ENCODE measurements around the gene PRUNE2. TPM values are rescaled to one million over a fixed set of nuclear protein-coding genes. Genes with fewer than 3 reads are reported as not detected.

Gene PRUNE2
- polyA plus RNA-seq, 1 of the 3 experiments (the other 2 are of a cell fraction) = 13.0 TPM

DNA sequence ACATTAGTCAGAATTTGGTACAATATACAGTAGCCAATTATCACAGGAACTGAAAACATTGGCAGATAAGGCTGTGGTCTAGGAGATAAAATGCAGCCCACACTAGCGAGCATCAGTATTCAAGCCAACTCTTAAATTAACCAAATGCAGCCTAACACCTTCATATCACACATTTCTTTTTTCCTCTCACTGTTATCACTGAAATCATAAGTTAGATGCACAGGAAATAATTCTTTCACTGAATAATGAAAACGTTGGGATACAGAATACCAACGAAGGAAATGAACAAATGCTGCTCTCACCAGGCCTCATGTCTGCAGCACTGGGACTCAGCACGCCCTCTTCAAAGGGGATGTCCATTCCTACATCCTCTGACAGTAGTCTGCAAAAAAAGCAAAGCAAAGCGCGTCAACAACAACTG, 250.8 kb downstream of the PRUNE2 start:
- Histone ChIP-seq H3K4me1 (ENCODE audit: control insufficient read depth in 1 of 2, insufficient read depth in 2 of 2, low read depth in 1 of 2, low read length in 1 of 2) (peaks cover 0 to 60% of the 10 kb centered on the region in 2 experiments; a peak in 3 of 4 replicates), H3K36me3 (replicated peaks in 1 of 2; ENCODE audit: control insufficient read depth in 1 of 2, insufficient read depth in 2 of 2, low read length in 1 of 2) (no peaks in the 10 kb centered on the region), H3K4me3 (ENCODE audit: low read depth in 2 of 2, low read length in 1 of 2) (no peak overlapping the region), H2AFZ (ENCODE audit: low read depth) (peak overlapping the region; percentile 31; the same call in 1 of the 2 replicates), H3K4me2 (peak overlapping the region; percentile 43), H3K27me3 (ENCODE audit: insufficient read depth) (no peaks in the 10 kb centered on the region), H4K20me1 (ENCODE audit: insufficient read depth) (no peaks in the 10 kb centered on the region), H3K79me2 (ENCODE audit: insufficient read depth) (no peaks in the 10 kb centered on the region), H3K9me2 (no peaks in the 10 kb centered on the region), H3F3A (replicated peaks; ENCODE audit: insufficient read depth) (peaks cover 46% of the 10 kb centered on the region), H3K27ac (ENCODE audit: low read depth in 2 of 2, low read length in 1 of 2) (peak overlapping the region; percentile 36 to 91; a peak in 3 of 4 replicates), H3K9ac (peak overlapping the region; percentile 39), H3K9me3 (no peaks in the 10 kb centered on the region)
- no peak for DNase-seq
- POLR2A ChIA-PET = no interaction called here
- CTCF ChIA-PET = no interaction called here
- 35% methylated on average over 6 of the region's 6 CpGs for WGBS (ENCODE audit: low lambda C conversion rate)
- TF ChIP-seq TAF1 (IDR thresholded peaks at IDR 0.05; ENCODE audit: borderline replicate concordance, low read depth, low read length) = no peak
- TF ChIP-seq, protein P1, sequence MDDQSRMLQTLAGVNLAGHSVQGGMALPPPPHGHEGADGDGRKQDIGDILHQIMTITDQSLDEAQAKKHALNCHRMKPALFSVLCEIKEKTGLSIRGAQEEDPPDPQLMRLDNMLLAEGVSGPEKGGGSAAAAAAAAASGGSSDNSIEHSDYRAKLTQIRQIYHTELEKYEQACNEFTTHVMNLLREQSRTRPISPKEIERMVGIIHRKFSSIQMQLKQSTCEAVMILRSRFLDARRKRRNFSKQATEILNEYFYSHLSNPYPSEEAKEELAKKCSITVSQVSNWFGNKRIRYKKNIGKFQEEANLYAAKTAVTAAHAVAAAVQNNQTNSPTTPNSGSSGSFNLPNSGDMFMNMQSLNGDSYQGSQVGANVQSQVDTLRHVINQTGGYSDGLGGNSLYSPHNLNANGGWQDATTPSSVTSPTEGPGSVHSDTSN (IDR thresholded peaks at IDR 0.05) = no peak
- no peak for TF ChIP-seq FOSL2 (IDR thresholded peaks at IDR 0.05; ENCODE audit: borderline replicate concordance, low read depth)
- no peak for TF ChIP-seq RXRA (IDR thresholded peaks at IDR 0.05; ENCODE audit: borderline replicate concordance, low read depth)

- H3K4me3 ChIP-seq (ENCODE audit: low read depth in 2 of 2, low read length in 1 of 2) = no peak overlapping the region
- no peaks in the 10 kb centered on the region for H4K20me1 ChIP-seq (ENCODE audit: insufficient read depth)
- peak overlapping the region; percentile 53 for H3K9ac ChIP-seq
- no peaks in the 10 kb centered on the region for H3K9me3 ChIP-seq
- H3K4me2 ChIP-seq = peak overlapping the region; percentile 58
- ChIA-PET POLR2A (no interaction called here), CTCF (no interaction called here)
- no peaks in the 10 kb centered on the region for H3K79me2 ChIP-seq (ENCODE audit: insufficient read depth)
- no peaks in the 10 kb centered on the region for H3K27me3 ChIP-seq (ENCODE audit: insufficient read depth)
- H3F3A ChIP-seq (replicated peaks; ENCODE audit: insufficient read depth) = peaks cover 46% of the 10 kb centered on the region
- peaks cover 0 to 60% of the 10 kb centered on the region in 2 experiments; a peak in 3 of 4 replicates for H3K4me1 ChIP-seq (ENCODE audit: control insufficient read depth in 1 of 2, insufficient read depth in 2 of 2, low read depth in 1 of 2, low read length in 1 of 2)
- 3% methylated on average over 1 of the region's 1 CpG for WGBS (ENCODE audit: low lambda C conversion rate)
- H3K27ac ChIP-seq (ENCODE audit: low read depth in 2 of 2, low read length in 1 of 2) = peak overlapping the region; percentile 43 to 91; a peak in 3 of 4 replicates
- no peaks in the 10 kb centered on the region for H3K36me3 ChIP-seq (replicated peaks in 1 of 2; ENCODE audit: control insufficient read depth in 1 of 2, insufficient read depth in 2 of 2, low read length in 1 of 2)
- H2AFZ ChIP-seq (ENCODE audit: low read depth) = no peak overlapping the region; the same call in 1 of the 2 replicates
- DNase-seq = no peak
- no peaks in the 10 kb centered on the region for H3K9me2 ChIP-seq
- TF ChIP-seq FOSL2 (IDR thresholded peaks at IDR 0.05; ENCODE audit: borderline replicate concordance, low read depth) (peak; percentile 85), USF2 (IDR thresholded peaks at IDR 0.05; ENCODE audit: borderline replicate concordance, low read depth, low read length) (no peak), SIN3A (IDR thresholded peaks at IDR 0.05; ENCODE audit: borderline replicate concordance, low read depth, low read length) (no peak), IRF3 (IDR thresholded peaks at IDR 0.05; ENCODE audit: low read depth, low read length) (no peak), POLR2AphosphoS5 (IDR thresholded peaks at IDR 0.05; ENCODE audit: low read depth, low read length) (peak; percentile 27; the same call in 1 of the 2 replicates), GATA2 (CRISPR knock-in tag; IDR thresholded peaks at IDR 0.05) (no peak), ELF1 (IDR thresholded peaks at IDR 0.05) (no peak), NFIC (IDR thresholded peaks at IDR 0.05; ENCODE audit: borderline replicate concordance) (0 out of 2 replicates have a peak, but pooled peaks have one; percentile 54), NRF1 (IDR thresholded peaks at IDR 0.05; ENCODE audit: low read depth, low read length) (0 out of 2 replicates have a peak, but pooled peaks have one; percentile 6), CHD2 (IDR thresholded peaks at IDR 0.05; ENCODE audit: low read length, partially characterized antibody) (no peak), MEF2A (IDR thresholded peaks at IDR 0.05; ENCODE audit: borderline replicate concordance, low read depth) (peak; percentile 13; the same call in 1 of the 2 replicates), TCF12 (IDR thresholded peaks at IDR 0.05) (peak; percentile 69), TEAD4 (IDR thresholded peaks at IDR 0.05; ENCODE audit: borderline replicate concordance, insufficient read depth) (peak; percentile 63; the same call in 1 of the 2 replicates), SMC3 (IDR thresholded peaks at IDR 0.05; ENCODE audit: low read depth, low read length) (no peak), MAX (IDR thresholded peaks at IDR 0.05; ENCODE audit: low read depth) (0 out of 2 replicates have a peak, but pooled peaks have one; percentile 23), TAF1 (IDR thresholded peaks at IDR 0.05; ENCODE audit: borderline replicate concordance, low read depth, low read length) (no peak), JUND (IDR thresholded peaks at IDR 0.05) (peak; percentile 89)
- TF ChIP-seq, protein P2, sequence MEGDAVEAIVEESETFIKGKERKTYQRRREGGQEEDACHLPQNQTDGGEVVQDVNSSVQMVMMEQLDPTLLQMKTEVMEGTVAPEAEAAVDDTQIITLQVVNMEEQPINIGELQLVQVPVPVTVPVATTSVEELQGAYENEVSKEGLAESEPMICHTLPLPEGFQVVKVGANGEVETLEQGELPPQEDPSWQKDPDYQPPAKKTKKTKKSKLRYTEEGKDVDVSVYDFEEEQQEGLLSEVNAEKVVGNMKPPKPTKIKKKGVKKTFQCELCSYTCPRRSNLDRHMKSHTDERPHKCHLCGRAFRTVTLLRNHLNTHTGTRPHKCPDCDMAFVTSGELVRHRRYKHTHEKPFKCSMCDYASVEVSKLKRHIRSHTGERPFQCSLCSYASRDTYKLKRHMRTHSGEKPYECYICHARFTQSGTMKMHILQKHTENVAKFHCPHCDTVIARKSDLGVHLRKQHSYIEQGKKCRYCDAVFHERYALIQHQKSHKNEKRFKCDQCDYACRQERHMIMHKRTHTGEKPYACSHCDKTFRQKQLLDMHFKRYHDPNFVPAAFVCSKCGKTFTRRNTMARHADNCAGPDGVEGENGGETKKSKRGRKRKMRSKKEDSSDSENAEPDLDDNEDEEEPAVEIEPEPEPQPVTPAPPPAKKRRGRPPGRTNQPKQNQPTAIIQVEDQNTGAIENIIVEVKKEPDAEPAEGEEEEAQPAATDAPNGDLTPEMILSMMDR (IDR thresholded peaks at IDR 0.05) = no peak
- TF ChIP-seq, protein P3, sequence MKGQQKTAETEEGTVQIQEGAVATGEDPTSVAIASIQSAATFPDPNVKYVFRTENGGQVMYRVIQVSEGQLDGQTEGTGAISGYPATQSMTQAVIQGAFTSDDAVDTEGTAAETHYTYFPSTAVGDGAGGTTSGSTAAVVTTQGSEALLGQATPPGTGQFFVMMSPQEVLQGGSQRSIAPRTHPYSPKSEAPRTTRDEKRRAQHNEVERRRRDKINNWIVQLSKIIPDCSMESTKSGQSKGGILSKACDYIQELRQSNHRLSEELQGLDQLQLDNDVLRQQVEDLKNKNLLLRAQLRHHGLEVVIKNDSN (IDR thresholded peaks at IDR 0.05; ENCODE audit: borderline replicate concordance, low read depth) = no peak
Measured at GRCh38 chr9:76654575-76654974, 251.3 kb downstream of the PRUNE2 start.
